GM21529 (cell line): ENCODE results near the gene ACSS1.
A peak's percentile ranks its signal among the peaks of the same experiment; 100 is the strongest.

Experiments used
- ATAC-seq: cut with Tn5 transposase; IDR thresholded peaks from one replicate; pipeline ENCODE4 v1.9.1; 2021; ENCODE audit not compliant: unreplicated experiment

ACSS1 gene

DNA sequence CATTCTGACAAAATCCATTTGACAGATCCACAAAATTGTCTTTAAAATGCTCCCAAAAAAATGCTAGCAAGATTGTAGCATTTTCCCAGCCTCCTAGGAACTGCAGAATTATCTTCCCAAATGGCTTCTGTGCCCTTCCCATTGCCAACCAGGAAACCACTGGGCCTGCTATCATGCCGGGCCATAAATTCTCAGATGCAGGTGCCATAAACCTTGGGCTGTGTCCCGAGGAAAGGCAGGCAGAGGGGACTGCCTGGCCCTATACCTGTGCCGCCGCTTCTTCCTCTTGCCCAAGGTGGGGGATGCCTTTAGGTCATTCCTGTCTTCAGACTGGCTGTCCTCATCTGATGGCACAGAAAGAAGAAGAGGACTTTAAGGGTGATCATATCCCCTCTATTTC, 21.2 kb upstream of the ACSS1 start:
- ATAC-seq, result no peak

DNA sequence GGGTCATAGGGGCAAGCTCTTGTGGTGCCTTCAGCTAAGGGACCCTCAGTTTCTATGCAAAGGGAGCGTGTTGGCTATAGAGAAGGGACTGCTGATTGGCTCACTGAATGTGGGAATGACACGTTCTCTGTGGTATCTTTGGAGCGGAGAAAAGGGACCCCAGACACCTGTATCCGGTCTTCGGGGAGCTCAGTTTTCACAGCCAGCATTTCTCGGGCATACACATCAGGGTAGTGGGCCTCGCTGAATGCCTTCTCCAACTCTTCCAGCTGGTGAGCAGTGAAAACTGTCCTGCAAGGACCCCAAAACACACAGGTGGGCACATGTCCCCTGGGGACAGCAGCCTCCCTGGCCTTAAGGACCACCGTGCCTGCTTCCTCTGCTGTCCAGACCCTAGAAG, 20.7 kb upstream of the ACSS1 start:
- ATAC-seq, result no peak

- no peak for ATAC-seq
Observed at GRCh38 chr20:25077610-25078169, 19.8 kb upstream of the ACSS1 start.

DNA sequence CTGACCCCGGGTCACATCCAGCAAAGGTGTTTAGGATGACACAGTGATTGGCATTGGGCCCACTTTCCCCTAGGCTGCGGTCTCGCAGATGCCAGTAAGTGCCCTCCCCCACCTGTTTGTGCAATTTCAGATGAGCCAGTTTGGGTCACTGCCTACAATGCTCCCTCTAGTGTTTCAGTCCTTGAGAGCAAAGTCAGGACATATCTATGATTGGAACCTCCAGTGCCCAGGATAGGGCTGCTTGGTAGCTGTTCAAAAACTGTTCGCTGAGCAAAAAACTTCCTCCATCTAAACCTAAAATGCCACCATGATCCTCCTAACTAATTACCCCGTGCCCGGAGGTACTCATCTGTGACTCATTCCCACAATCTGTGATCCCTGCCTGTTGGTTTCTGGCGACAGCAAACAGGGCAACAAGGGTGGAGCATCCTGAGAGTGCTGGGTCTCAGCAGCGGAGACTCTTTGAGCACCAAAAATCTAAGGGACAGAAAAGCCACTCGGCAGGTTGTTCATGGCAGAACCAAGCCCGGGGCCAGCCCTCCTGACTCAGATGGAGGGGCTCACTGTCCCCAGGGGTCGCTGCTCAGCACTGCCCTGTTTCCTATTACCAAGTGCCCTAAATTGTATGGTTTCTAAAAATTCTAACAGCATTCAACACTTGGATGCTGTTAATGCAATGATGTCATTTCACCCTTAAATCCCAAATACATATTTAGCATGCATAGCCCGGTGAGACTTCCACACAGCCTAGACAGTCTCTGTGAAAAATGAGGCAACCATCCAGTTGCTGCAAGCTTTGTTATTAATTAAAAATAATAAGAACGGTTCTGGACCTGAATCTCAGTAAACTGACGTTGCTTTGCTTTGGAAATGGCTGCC, 19.0 kb upstream of the ACSS1 start:
- ATAC-seq, result no peak

- no peak for ATAC-seq
Observed at GRCh38 chr20:25076201-25076600, 18.3 kb upstream of the ACSS1 start.

DNA sequence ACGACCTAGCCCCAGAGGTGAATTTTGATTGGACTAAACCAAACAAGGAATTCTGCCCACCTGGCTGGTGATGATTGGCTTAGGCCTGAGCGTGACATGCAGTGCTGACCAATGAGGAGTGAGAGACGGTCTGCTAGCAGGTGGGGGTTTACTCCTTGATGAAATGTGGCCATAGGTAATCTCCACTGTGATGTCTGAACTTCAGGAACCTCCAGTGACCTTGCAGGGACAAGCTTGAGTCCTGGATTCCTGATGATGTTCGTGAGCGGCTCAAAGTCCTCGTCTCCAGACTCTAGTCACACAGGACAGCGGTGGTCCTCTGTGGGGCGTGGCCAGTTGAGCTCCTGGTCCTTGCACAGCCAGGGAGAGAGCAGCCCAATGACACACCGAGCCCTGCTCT, 15.6 kb upstream of the ACSS1 start:
- no peak for ATAC-seq

- ATAC-seq, result no peak
Observed at GRCh38 chr20:25072226-25072811, 14.4 kb upstream of the ACSS1 start.

GRCh38 chr20:25071734-25072133, 13.8 kb upstream of the ACSS1 start:
- no peak for ATAC-seq

- no peak for ATAC-seq
Observed at GRCh38 chr20:25070821-25071473, 13.0 kb upstream of the ACSS1 start.

DNA sequence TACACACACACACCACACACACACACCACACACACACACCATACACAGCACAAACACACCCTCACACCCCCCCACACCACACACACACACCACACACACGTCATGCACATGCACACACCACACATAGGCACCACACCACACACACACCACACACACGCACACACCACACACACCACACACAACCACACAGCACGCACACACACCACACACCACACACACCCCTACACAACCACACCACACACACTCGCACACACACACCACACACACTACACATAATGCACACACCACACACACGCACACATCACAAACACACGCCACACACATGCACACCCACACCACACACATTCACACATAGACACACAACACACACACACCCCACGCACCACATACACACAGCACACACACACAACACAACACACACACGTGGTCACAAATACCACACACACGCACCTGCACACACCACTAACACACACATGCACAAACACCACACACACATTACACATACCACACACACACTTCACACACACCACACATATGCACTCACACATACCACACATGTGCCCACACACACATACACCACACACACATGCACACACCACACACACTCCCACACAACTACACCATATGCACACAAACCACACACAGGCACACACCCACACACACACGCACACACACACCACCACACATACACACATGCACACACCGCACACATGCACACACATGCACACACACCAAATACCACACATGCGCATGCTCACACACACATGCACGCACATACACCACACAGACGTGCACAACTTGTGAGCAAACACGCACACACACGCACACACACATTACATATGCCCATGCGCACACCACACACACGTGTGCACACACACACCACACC, 9.4 kb upstream of the ACSS1 start:
- no peak for ATAC-seq

DNA sequence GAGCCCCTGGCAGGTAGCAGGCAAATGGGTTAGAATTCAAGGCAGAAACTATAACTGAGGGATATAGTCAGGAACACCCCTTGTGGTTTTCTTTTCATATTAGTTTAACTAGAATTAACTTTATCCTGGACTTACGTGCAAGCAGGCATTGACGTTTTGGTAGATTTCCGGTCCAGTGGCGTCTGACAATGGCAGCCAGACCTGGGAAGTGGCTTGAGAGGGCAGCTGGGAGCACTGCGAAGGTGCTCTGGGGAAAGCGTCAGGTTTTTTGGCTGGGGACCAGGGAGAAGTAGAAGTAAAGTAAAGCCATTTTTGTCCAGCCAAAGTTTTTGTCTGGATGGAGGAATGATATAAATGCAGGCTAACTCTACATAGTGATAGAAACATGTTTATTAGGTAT, 8.4 kb upstream of the ACSS1 start:
- ATAC-seq, result no peak

DNA sequence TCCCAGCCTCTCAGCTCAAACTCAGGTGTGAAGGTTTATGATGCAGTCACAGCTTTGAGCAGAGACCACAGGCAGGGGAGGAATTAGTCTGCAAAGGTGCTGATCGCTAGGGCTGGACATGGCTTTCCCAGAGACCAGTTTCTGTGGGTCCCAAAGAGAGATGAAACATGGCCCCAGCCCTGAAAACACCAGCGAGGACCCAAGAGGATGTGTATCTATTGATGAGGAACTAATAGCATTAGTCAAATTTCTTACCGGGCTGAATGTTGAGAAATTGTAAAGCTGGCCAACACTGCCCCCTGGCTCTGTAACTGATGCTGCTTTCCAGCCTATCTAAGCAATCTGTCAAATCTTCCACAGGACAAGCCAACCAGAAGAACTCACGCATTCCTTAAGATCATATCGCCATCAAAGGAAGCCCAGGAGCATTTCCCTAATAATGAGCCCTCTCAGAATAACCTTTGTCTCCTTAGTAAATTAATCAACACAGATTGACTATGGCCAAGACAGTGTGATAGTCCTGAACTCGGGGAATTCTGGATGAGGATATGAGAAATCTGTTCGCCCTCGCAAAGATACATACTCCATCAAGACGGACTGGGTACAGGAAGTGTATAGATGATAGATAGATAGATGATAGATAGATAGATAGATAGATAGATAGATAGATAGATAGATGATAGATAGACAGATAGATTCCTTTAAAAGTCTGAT, 7.8 kb upstream of the ACSS1 start:
- ATAC-seq, result peak; percentile 78

- ATAC-seq, result no peak
Observed at GRCh38 chr20:25065072-25065624, 7.2 kb upstream of the ACSS1 start.

DNA sequence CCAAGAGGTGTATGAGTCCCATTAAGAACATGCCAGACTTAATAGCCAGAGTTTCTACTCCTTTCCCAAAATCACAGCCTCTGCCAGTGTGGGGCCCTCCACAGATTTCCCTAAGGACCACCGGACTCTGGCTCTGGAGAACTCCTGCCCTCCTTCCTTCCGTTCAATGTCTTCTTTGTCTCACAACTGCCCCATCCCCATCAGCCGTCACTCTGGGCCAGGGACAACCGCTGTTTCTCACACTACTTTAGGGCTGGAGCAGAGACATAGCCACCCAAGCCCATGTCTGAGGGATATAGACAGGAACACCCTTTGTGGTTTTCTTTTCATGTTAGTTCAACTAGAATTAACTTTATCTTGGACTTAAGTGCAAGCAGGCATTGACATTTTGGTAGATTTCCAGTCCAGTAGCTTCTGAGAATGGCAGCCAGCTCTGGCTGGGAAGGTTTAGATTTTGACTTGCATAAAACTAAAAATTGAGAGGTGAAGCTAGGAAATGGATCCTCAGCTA, 6.7 kb upstream of the ACSS1 start:
- no peak for ATAC-seq

GRCh38 chr20:25063981-25064380, 6.0 kb upstream of the ACSS1 start:
- no peak for ATAC-seq

GRCh38 chr20:25063546-25063945, 5.6 kb upstream of the ACSS1 start:
- no peak for ATAC-seq

DNA sequence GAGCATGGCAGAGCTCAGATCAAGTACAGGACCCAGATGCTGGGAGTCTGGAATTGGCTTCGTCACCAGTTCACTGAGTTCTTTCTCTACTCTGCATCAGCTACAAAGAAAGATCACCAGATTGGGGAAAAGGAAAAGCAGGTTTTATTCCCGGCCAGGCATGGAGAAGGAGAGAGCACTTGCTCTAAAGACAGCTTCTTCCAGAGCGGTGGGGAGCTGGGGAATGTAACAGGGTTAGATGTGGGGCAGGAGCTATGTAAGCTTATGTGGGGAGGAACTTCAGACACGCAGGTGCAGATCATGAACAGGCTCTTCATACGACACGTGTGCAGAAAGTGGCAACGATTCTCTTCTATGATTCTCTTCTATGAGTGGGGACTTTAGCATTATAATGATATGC, 4.9 kb upstream of the ACSS1 start:
- no peak for ATAC-seq

DNA sequence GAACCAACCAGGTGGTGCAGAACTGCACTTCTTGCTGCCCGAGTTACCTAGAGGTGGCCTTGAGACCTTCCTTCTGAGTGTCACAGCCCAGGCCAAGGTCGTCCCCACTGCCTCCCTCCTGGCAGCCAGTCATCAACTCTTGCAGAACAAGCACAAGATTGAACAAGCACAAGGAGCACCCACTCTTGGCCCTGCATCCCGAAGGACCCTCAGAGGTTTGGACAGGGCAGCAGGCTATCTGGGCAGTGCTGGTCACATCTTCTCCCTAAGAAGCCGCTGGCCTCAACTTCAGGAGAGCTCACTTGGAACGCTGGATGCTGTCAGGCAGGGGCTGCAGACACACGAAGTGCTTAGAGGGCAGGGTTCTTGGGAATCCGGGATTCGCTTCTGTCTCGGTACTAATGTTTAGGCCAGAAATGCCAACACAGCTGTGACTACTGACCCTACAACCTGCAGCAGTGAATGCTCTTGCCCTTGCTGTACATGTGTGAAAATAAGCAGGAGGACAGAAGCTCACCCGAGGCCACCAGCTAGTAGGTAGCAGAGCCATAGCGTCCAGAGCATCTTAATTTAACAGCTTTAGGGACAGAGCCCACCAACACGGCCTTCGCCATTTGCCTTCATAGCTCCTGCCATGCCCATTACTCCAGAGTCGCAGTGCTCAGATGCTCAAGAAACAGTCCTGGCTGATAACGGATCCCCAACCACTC, 4.0 kb upstream of the ACSS1 start:
- no peak for ATAC-seq
